Left hindlimb (tissue), 1 donor: ENCODE results near the gene INSYN1.
A peak's percentile ranks its signal among the peaks of the same experiment; 100 is the strongest.

Experiments used
- DNase-seq: peaks from one replicate; pipeline ENCODE4 v3.0.0-alpha.2; 2018

Gene INSYN1

GRCh38 chr15:73773428-73773827, 20.3 kb upstream of the INSYN1 start:
- no peak for DNase-seq

- DNase-seq = no peak
These were observed 18.4 kb upstream of the INSYN1 start for GRCh38 chr15:73771385-73772045.

- no peak for DNase-seq
These were observed 16.9 kb upstream of the INSYN1 start for GRCh38 chr15:73770050-73770449.

- no peak for DNase-seq
These were observed 14.8 kb upstream of the INSYN1 start for GRCh38 chr15:73767806-73768501.

DNA sequence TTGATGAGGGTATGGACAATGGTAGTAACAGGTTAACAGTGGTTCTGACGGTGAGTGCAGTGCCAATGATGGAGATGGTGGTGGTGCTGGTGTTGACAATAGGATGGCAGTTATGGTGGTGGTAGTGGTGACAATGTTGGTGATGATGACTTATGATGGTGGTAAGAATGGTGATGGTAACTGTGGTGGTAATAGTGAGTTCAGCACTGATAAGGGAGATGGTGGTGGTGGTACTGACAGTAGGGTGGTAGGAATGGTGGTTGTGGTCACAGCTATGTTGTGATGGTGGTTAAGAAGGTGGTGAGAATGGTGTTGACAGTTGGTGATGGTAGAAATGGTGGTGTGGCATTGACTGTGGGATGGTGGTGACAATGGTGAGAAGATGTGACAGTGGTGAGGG, 13.4 kb upstream of the INSYN1 start:
- no peak for DNase-seq

GRCh38 chr15:73765778-73766177, 12.6 kb upstream of the INSYN1 start:
- no peak for DNase-seq

- DNase-seq = no peak
These were observed 10.8 kb upstream of the INSYN1 start for GRCh38 chr15:73763931-73764330.

GRCh38 chr15:73760330-73761329, 7.5 kb upstream of the INSYN1 start:
- no peak for DNase-seq

- DNase-seq = no peak
These were observed 5.3 kb upstream of the INSYN1 start for GRCh38 chr15:73758461-73758860.

DNA sequence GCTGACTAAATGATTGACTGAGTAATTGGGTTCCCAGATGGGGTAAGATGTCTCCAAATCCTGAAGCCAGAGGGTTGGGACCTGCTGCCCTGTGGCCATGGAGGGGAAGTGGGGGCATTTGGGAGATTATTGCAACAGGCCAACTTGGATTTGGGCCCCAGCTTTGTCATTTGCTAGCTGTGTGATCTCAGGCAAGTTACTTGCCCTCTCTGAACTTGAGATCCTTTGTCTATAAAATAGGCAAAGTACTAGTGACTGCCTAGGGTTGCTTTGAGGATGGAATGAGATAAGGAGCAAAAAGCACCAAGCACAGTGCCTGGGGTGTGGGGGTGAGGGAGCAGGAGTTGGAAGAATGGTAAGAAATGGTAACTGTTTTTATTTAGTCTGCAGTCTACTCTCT, 4.4 kb upstream of the INSYN1 start:
- no peak for DNase-seq

- DNase-seq = no peak
These were observed 3.9 kb upstream of the INSYN1 start for GRCh38 chr15:73756947-73757513.

DNA sequence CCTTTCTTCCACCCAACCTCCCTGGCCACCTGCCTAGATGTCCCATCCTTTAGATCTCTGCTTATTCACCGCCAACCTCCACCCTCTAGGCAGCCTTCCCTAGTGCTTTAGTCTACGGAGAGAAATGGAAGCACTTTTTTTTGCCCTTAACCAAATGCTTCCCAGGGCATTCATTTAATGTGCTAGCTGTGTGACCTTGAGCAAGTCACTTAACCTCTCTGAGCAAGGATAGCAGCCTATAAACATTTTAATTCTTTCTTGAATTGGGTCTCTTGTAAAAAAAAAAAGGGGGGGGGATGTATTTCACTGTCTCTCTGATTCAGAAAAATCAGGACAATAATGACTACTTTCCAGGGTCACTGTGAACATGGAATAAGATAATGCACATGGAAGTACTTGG, 3.2 kb upstream of the INSYN1 start:
- no peak for DNase-seq

- no peak for DNase-seq
These were observed 2.8 kb upstream of the INSYN1 start for GRCh38 chr15:73755946-73756345.

DNA sequence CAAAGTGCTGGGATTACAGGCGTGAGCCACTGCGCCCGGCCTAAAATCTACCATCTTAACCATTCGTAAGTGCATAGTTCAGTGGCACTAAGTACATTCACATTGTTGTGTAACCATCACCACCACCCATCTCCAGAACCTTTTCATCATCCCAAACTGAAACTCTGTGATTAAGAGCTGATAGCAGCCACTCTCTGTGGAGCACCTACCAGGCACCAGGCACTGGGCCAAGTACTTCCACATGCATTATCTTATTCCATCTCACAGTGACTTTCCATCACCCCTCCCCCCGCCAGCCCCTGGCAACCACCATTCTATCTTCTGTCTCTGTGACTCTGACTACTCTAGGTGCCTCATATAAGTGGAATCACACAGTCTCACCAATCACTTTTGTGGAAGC, 2.3 kb upstream of the INSYN1 start:
- DNase-seq = no peak

DNA sequence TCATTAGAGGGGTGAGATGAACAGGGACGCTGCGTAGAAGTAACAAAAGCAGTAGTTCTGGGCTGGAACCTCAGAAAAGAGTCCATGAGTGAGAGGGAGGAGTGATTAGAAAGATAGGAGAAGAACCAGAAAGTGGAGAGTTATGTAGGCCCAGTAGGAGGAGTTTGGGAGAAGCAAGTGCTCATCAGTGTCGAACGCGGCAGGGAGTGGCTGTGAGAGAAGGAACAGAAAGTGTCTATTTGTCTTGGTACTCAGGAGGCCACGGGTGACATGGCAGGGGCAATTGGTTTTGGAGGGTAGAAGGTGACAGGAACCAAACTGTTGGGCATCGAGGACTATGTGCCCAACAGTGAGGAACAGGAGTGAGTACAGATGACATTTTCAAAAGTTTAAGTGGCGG, 1.3 kb upstream of the INSYN1 start:
- no peak for DNase-seq

DNA sequence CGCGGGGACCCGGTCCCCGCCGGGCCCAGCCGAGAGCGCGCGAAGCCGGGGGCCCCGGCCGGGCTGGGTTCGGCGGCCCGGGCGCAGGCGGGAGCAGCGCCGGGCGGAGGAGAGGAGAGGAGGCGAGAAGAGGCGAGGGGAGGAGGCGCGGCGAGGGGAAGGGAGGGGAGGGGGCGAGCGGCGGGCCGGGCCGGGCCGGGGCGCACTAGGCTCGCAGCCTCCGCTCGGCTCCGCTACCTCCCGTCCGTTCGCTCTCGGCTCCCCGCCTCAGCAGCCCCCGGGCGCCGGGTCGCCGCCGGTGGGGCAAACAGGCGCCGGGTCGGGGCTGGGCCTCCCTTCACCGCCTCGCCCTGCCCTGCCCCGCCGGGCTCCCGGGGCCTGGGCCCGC, 351 bp downstream of the INSYN1 start:
- peak; percentile 51 for DNase-seq

GRCh38 chr15:73751899-73752805, 999 bp downstream of the INSYN1 start:
- no peak for DNase-seq

GRCh38 chr15:73751511-73751898, 1.6 kb downstream of the INSYN1 start:
- DNase-seq = no peak

DNA sequence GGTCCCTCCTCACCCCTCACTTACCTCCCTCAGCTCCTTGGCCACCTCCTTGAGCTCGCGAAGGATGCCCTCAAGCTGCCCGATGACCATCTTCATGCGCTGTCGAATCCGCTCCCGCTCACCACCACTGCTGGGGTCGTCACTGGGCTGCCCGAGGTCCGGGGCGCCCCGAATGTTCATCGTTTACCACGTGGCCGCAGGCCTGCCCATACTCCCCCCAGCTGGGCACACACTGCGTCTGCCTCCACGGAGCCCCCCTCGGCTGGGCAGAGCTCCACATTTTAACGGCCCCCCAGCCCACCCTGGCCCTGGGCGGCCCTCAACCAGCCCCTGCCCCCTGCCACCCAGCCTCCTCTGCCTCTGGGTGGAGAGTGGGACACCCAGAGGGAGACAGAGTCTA, 2.2 kb downstream of the INSYN1 start:
- no peak for DNase-seq

- DNase-seq = no peak
These were observed 2.7 kb downstream of the INSYN1 start for GRCh38 chr15:73750438-73750837.

DNA sequence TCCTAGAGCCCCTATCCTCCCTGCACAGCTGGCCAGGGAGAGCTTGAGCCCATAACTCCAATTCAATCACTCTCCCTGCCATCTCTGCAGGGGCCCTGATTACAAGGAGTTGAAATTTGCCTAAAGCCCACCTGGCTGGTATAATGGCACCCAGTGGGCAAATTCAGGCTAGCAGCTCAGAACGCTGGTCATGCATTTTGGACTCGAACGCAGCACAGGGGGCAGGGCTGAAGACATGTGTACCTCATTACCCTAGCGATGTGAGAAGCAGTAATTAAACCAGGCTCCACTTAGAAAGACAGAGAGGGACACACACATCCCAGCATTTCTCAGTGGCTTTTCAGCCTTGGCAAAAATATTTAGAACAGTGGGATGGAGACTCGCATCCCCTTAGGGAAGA, 3.2 kb downstream of the INSYN1 start:
- DNase-seq = no peak

DNA sequence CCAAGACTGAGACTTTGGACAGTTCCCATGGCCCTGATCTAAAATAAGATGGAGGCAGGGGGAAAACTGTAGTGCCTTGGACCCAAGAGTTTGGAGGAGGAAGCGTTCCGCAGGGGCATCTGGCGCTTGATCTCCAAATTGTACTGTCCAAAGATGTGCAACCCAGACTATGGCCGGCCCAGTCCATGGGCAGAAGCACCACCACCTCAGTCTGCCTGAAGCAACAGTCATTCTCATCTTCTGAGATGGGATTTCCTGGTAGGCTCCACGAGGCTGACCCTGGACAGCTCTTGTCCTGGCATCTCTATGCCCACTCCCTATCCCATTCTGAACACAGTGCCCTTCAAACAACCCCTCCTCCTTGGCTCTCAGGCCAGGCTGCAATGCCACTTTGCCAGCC, 3.6 kb downstream of the INSYN1 start:
- DNase-seq = no peak
